Keratinocyte (primary cell): ENCODE measurements around the gene FIBP. TPM values are rescaled to one million over a fixed set of nuclear protein-coding genes. Genes with fewer than 3 reads are reported as not detected.
A peak's percentile ranks its signal among the peaks of the same experiment; 100 is the strongest.

Experiments
- DNase-seq: peaks from one replicate; pipeline ENCODE4 v3.0.0-alpha.2; 2011; ENCODE audit warnings: low read depth, missing footprints, low spot score
- FAIRE-seq: peaks from 2 replicates; lab custom pipeline; 2011; peaks lifted over from hg19 to GRCh38; lab: Jason Lieb, UNC
- H2AFZ ChIP-seq: 2 replicates; pipeline ENCODE4 v1.6.0; 2012; ENCODE audit warnings: low read length, control low read depth, inconsistent platforms; ENCODE audit not compliant: control insufficient read depth
- H3K27ac ChIP-seq: 2 replicates; pipeline ENCODE4 v1.5.1; 2011; ENCODE audit warnings: low read length; ENCODE audit not compliant: control insufficient read depth, insufficient read depth
- H3K27me3 ChIP-seq: 3 replicates; pipeline ENCODE4 v1.6.0; 2011; ENCODE audit warnings: low read length; ENCODE audit not compliant: control insufficient read depth, insufficient read depth; ENCODE audit errors: extremely low read depth
- H3K36me3 ChIP-seq, 2 experiments: 2 replicates in 1 of 2; 3 replicates in 1 of 2; pipeline ENCODE4 v1.5.1; 2011; ENCODE audit warnings: low read length in 2 of 2, mild to moderate bottlenecking in 1 of 2; ENCODE audit not compliant: control insufficient read depth in 2 of 2, insufficient read depth in 2 of 2; ENCODE audit errors: extremely low read depth in 1 of 2
- H3K4me1 ChIP-seq: 3 replicates; pipeline ENCODE4 v1.5.1; 2011; ENCODE audit warnings: low read length; ENCODE audit not compliant: control insufficient read depth, insufficient read depth; ENCODE audit errors: extremely low read depth
- H3K4me2 ChIP-seq: 3 replicates; pipeline ENCODE4 v1.6.0; 2011; ENCODE audit warnings: low read depth, low read length; ENCODE audit not compliant: control insufficient read depth, insufficient read depth; ENCODE audit errors: extremely low read depth
- H3K4me3 ChIP-seq, 3 experiments: fragments of 200-600 bp in 1 of 3; sonication (generic) in 1 of 3; 2 replicates in 2 of 3; 3 replicates in 1 of 3; pipeline ENCODE4 v1.5.1; 2011 to 2016; ENCODE audit warnings: low read length in 3 of 3, mild to moderate bottlenecking in 3 of 3, control low read depth in 2 of 3, inconsistent platforms in 1 of 3, low read depth in 1 of 3, mixed read lengths in 1 of 3, mixed run types in 1 of 3, moderate library complexity in 1 of 3; ENCODE audit not compliant: control insufficient read depth in 2 of 3, insufficient read depth in 2 of 3; ENCODE audit errors: extremely low read depth in 1 of 3
- H3K79me2 ChIP-seq: 2 replicates; pipeline ENCODE4 v1.6.0; 2012; ENCODE audit warnings: low read length; ENCODE audit not compliant: control insufficient read depth, insufficient read depth
- H3K9ac ChIP-seq: 3 replicates; pipeline ENCODE4 v1.6.0; 2011; ENCODE audit warnings: low read length; ENCODE audit not compliant: control insufficient read depth, insufficient read depth; ENCODE audit errors: extremely low read depth
- H3K9me1 ChIP-seq: 3 replicates; pipeline ENCODE4 v1.6.0; 2011; ENCODE audit warnings: low read length; ENCODE audit not compliant: control insufficient read depth, insufficient read depth; ENCODE audit errors: extremely low read depth
- H3K9me3 ChIP-seq: 2 replicates; pipeline ENCODE4 v1.5.1; 2012; ENCODE audit warnings: low read depth, low read length; ENCODE audit not compliant: control insufficient read depth
- H4K20me1 ChIP-seq: 3 replicates; pipeline ENCODE4 v1.6.0; 2011; ENCODE audit warnings: low read length; ENCODE audit not compliant: control insufficient read depth, insufficient read depth; ENCODE audit errors: extremely low read depth
- CTCF ChIP-seq, 3 experiments: IDR thresholded peaks in 1 of 3; conservative IDR thresholded peaks in 1 of 3; optimal IDR thresholded peaks in 1 of 3; 2 replicates in 2 of 3; 3 replicates in 1 of 3; pipeline versions ENCODE3 to v1.5.1; 2011; ENCODE audit warnings: low read length in 3 of 3, mild to moderate bottlenecking in 3 of 3, moderate library complexity in 2 of 3, control low read depth in 1 of 3, inconsistent platforms in 1 of 3; ENCODE audit not compliant: insufficient read depth in 2 of 3; ENCODE audit errors: extremely low read depth in 1 of 3
- EZH2 ChIP-seq: IDR thresholded peaks from one replicate; pipeline ENCODE4 v1.6.1; 2012; ENCODE audit warnings: inconsistent platforms, mild to moderate bottlenecking, low read length, moderate library complexity
- dilution Hi-C: fragments of 300-500 bp; cut with MboI; formaldehyde crosslinking; loops from one replicate; pipeline ENCODE4 v1.7.0; 2020; ENCODE audit warnings: low sequenced_read_pairs; ENCODE audit not compliant: extremely low pct_ligation_motif_present
- polyA plus RNA-seq, 5 experiments: library from polyadenylated mRNA; depleted of rRNA in 3 of 5; stranded (reverse) in 3 of 5; stranded (forward) in 1 of 5; unstranded in 1 of 5; fragments of >200 nt; gene quantifications; 1 replicate in 1 of 5; 2 replicates in 3 of 5; 3 replicates in 1 of 5; pipeline versions ENCODE4 v1.2.1 to v1.2.3, GENCODE V29; 2011 to 2012; ENCODE audit warnings: missing spikeins in 2 of 5, low read depth in 1 of 5, low replicate concordance in 1 of 5

The FIBP gene
- polyA plus RNA-seq, 1 donor (not counting 4 experiments of a cell fraction or from before 2014, with no cell fraction given), result 95.1 TPM

GRCh38 chr11:65919573-65920371 is 31.5 kb upstream of the FIBP start:
- H3K36me3 ChIP-seq, result peaks cover 6 to 22% of the 10 kb centered on the region in 2 experiments
- TF ChIP-seq EZH2 (no peak), CTCF (optimal IDR thresholded peaks at IDR 0.05 in 1 of 3, IDR thresholded peaks at IDR 0.05 in 1 of 3, conservative IDR thresholded peaks at IDR 0.05 in 1 of 3; ENCODE audit: extremely low read depth in 1 of 3, insufficient read depth in 2 of 3, low read length in 3 of 3) (no peak)
- no peaks in the 10 kb centered on the region for H3K9me1 ChIP-seq
- peak overlapping the region; percentile 61 for H3K27ac ChIP-seq
- dilution Hi-C loops, result no loop called here
- no peak for DNase-seq
- H3K9me3 ChIP-seq, result no peaks in the 10 kb centered on the region
- H4K20me1 ChIP-seq, result no peaks in the 10 kb centered on the region
- peaks cover 47% of the 10 kb centered on the region for H3K79me2 ChIP-seq
- H3K4me2 ChIP-seq, result peak overlapping the region; percentile 95
- FAIRE-seq, result no peak
- peak overlapping the region; percentile 80 for H3K9ac ChIP-seq
- H2AFZ ChIP-seq, result peak overlapping the region; percentile 55
- no peaks in the 10 kb centered on the region for H3K27me3 ChIP-seq
- H3K4me3 ChIP-seq, result peak overlapping the region; percentile 77 to 92 (median 80)
- H3K4me1 ChIP-seq, result peaks cover 52% of the 10 kb centered on the region

- H3K4me1 ChIP-seq, result peaks cover 59% of the 10 kb centered on the region
- H3K9ac ChIP-seq, result peak within 1 kb of the TSS; percentile 91
- H3K27ac ChIP-seq, result peak within 1 kb of the TSS; percentile 95
- dilution Hi-C loops, result no loop called here
- peaks cover 47% of the 10 kb centered on the region for H3K79me2 ChIP-seq
- H4K20me1 ChIP-seq, result no peaks in the 10 kb centered on the region
- no peaks in the 10 kb centered on the region for H3K9me3 ChIP-seq
- H3K27me3 ChIP-seq, result no peaks in the 10 kb centered on the region
- H3K4me2 ChIP-seq, result peak within 1 kb of the TSS; percentile 95
- TF ChIP-seq EZH2 (no peak), CTCF (optimal IDR thresholded peaks at IDR 0.05 in 1 of 3, IDR thresholded peaks at IDR 0.05 in 1 of 3, conservative IDR thresholded peaks at IDR 0.05 in 1 of 3; ENCODE audit: extremely low read depth in 1 of 3, insufficient read depth in 2 of 3, low read length in 3 of 3) (no peak)
- no peaks in the 10 kb centered on the region for H3K9me1 ChIP-seq
- peak within 1 kb of the TSS; percentile 55 for H2AFZ ChIP-seq
- H3K4me3 ChIP-seq, result peak within 1 kb of the TSS; percentile 77 to 92 (median 80)
- DNase-seq (no peak), FAIRE-seq (no peak)
- H3K36me3 ChIP-seq, result peaks cover 6 to 16% of the 10 kb centered on the region in 2 experiments
Observed at GRCh38 chr11:65919141-65919572, 30.9 kb upstream of the FIBP start, which contains the start of gene DRAP1. Gene DRAP1, plus strand, starts transcription at chr11:65919426. Its CDS starts 76 bp downstream, at chr11:65919502.
